ENCODE measurements around the gene INS.

GRCh38 chr11:2200536-2200935 is 39.5 kb upstream of the INS start:
- TF ChIP-seq CTCF (IDR thresholded peaks at IDR 0.05): no peak
- TF ChIP-seq POLR2A (IDR thresholded peaks at IDR 0.05): no peak

All from thyroid gland (tissue), 4 donors.